Activated CD4-positive, alpha-beta T cell treated with anti-CD3 and anti-CD28 coated beads, Interleukin-2, amount 50 U/mL, for 48 hours (primary cell): ENCODE measurements around the gene PIK3CD.
A peak's percentile ranks its signal among the peaks of the same experiment; 100 is the strongest.
"Not testable (repeated sequence)": the region's sequence is repeated elsewhere in the genome, so short reads cannot be mapped to it uniquely, and the experiment has no call there.

Experiments used
- DNase-seq, 2 experiments: peaks; one replicate each; pipeline ENCODE4 v3.0.0-alpha.2; 2020

The PIK3CD gene

GRCh38 chr1:9624081-9624480 is 27.4 kb upstream of the PIK3CD start:
- no peak for DNase-seq

DNA sequence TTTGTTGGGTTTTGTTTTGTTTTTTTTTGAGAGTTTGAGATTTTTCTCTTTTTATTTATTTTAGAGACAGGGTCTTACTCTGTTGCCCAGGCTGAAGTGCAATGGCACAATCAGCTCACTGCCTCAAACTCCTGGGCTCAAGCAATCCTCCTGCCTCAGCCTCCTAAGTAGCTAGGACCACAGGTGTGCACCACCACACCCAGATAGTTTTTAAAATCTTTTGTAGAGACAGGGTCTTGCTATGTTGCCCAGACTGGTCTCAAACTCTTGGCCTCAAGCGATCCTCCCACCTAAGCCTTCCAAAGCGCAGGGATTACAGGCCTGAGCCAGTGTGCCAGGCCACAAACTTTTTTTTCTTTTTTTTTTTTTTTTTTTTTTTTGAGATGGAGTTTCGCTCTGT is 26.5 kb upstream of the PIK3CD start:
- not testable (repeated sequence) for DNase-seq

DNA sequence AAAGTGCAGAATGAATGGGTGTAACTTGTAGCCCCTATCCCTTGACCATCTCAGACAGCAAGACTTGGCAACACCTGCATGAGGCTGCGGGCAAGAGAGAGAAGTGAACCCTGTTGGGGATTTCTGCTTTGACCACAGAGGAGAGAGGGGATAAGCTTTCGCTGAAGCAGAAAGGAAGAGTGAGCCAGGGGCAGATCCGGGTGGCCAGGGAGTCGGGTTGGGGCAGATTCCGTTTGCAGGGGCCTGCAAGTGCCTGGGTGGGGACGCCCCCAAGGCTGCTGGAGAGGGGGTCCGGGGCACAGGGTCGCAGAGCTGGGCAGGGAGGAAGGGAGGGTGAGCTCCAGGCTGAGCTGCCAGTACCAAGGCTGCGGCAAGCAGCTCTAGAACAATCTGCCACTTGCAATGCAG is 25.3 kb upstream of the PIK3CD start:
- DNase-seq = peak; percentile 25 to 28

DNA sequence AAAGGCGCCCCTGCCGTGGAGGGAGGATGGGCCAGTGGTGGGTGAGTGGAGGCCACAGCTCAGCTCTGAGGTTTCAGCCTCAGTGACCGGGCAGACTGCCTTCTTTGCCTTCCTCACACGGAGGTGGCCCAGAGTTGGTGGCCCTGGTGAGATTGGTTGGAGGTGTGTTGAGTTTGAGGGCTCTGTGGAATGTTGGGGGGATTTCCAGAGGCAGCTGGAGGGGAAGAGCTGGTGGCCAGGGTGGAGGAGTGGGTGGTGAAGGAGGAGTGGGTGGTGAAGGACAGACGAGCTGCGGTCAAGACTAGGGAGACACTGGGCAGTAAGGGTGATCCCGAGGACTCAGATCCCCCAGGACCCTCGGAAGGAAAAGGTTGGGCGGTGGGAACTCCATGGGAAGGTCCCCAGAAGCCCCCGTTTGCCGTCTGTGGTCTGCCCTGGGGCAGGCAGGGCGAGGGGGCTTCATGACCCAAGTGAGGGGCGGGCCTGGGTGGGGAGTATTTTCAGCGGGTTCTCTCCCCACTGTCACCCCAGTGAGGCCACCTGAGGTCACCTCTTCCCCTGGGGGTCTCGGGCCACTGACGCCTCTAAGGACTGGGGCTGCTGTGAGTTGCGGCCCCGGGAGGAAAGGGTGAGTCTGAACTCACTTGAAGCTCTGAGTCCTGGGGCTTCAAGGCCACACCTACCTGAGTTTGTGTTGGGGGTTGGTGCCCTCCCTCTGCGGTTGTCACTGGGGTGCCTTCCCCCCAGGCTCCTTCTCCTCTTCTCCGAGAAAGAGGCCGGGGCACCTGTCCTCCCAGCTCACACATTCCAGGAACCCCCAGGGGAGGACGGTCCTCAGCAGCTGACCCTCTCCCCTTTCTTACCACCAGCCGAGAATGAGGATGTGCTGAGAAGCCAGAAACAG is 22.7 kb upstream of the PIK3CD start:
- DNase-seq = peak; percentile 78 to 86

- DNase-seq = peak; percentile 82 to 86
Measured at GRCh38 chr1:9629445-9630201, 21.9 kb upstream of the PIK3CD start.

- DNase-seq = peak; percentile 35 to 37
Measured at GRCh38 chr1:9630331-9631111, 21.0 kb upstream of the PIK3CD start.

GRCh38 chr1:9631613-9632012 is 19.9 kb upstream of the PIK3CD start:
- DNase-seq = no peak

DNA sequence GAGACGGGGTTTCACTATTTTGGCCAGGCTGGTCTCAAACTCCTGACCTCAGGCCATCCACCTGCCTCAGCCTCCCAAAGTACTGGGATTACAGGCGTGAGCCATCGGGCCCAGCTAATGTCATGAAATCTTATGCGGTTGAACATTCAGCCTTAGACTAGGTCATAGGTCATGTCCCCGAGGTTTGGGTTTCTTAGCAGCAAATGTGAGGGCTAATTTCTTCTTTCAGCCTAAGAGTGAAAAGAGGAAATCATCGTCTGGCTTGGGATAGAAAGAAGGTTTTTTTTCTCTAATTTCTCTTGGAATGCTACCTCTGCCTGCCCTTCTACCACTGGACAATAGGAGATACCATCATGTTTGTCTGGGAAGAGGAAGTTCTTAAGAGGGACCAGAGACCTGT is 18.0 kb upstream of the PIK3CD start:
- DNase-seq = no peak

GRCh38 chr1:9634582-9634981 is 16.9 kb upstream of the PIK3CD start:
- DNase-seq = no peak

- no peak for DNase-seq
Measured at GRCh38 chr1:9639227-9639626, 12.3 kb upstream of the PIK3CD start.

GRCh38 chr1:9643351-9644256 is 7.9 kb upstream of the PIK3CD start:
- DNase-seq = no peak

DNA sequence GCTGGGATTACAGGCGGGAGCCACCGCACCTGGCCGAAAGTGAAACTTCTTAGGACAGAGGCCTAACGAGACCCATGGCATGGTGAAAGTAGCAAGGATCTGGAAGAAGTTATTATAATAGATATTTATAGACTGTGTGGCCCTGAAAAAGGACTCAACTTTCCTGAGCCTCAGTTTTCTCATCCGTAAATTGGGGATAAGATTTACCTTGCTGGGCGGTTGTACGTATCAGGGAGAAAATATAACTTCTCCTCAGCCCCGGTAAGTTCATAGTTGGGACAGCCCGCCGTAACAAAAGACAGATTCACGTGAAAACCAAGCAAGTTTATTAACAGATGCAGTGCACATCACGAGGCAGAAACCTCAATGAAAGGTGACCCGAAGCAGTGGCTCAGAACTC is 5.5 kb upstream of the PIK3CD start:
- no peak for DNase-seq

- DNase-seq = no peak
Measured at GRCh38 chr1:9648171-9648570, 3.4 kb upstream of the PIK3CD start.

DNA sequence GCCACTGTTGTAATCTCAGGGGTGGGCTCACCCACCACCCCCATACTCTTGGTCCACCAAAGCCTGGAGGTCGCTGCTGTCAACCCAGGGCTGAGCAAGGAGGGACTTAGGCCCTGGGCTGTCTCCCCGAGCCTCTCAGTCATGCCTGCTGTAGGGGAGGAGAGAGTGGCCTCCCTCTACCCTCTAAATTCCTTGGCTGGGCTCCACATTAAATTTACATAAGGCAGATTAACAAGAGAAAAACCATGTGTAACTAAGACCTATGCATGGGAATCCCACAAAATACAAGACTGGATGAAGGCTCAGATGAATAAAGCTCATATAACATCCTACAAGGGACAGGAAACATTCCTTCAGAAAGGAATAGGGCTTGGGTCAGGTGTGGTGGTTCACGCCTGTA is 1.8 kb upstream of the PIK3CD start:
- DNase-seq = no peak

DNA sequence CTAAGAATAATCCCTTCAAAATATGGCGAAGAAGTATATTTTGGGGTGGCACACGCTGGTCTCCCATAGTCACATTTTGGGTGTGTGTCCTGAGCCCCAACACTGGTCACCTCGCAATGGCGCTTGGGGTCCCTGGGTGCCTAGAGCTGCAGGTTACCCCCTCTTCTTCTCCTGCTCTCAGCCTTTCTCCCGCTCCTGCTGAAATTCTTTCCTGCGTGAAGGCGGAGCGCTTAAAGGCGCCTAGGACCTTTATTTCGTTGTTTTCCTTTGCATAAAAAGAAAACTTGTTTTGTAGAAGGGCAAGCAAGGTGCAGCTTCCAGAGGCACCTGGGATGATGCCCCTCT is 339 bp upstream of the PIK3CD start:
- no peak for DNase-seq

DNA sequence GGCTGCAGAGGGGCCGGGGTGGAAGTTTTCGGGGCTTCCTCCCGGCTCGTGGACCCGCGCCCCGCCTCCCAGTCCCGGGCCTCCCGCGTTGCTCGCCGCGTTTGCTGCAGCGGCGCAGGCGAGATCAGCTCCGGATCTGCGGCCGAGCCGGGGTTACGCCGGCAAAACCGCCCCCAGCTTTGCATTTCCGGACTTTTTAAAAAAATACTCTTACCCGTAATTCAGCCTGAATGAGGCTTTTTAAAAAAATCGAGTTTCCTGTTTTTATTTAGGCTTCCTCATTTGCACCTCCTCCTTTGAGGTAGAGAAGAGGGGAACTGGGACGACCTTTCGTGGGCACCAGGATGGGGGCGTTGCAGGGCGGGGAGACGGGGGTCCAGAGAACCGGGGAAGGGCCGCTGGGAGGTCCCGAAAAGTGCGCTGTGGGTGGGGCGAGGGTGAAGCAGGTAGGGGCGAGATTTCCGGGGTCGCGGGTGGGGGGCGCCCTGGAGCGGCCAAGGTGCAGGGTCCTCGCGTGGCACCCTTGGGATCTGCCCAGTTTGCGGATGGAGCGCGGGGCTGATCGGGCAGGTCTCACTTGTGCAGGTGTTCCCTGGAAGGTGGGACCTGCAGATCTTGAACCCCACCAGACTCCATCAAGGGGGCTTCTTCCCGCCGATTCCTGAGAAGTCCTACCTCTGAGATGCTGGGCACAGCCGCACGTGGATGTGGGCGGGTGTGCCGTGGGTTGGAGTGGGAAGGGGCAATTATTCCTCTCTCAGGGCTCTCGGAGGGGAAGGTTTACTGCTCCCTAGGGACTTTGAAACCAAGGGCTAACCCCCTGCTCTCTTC is 1.1 kb downstream of the PIK3CD start:
- peak; percentile 53 to 57 for DNase-seq

DNA sequence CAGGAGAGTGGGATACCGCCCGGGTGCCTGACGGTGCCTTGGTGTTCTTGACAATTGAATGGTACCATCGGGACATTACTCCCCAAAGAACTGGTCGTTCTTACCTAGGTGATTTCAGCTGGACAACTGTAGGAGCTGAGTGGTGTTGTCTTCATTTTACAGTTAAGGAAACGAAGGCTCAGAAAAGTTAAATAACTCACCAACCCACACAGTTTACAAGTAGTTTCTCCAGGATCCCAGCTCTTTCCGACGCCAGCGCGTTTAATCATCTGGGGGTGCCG is 1.6 kb downstream of the PIK3CD start:
- DNase-seq = no peak

DNA sequence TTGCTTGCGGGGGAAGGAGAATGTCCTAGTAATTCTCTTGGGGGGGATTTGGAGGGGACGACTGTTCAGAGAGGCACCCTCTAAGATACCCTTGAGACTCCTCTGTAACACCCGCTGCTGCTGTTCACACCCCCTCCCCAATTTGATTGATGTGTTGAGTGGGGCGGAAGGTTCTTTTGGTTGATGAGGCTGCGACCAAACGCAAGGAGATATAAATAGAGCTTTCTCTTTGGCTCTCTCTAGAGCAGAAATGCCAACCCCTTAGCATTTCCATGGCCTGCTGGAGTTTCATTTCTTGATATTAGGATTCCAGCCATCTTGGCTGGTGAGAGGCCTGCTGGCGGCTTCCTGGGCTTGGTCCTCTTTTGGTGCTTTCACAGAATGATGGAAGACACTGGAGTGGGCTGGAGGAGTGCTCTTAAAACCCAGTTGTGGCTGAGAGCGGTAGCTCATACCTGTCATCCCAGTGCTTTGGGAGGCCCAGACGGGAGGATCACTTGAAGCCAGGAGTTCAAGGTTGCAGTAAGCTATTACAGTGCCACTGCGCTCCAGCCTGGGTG is 2.0 kb downstream of the PIK3CD start:
- peak; percentile 60 to 70 for DNase-seq

GRCh38 chr1:9654051-9654833 is 2.7 kb downstream of the PIK3CD start:
- peak; percentile 54 to 63 for DNase-seq
